Measurements from ENCODE around the gene IGFALS.

Gene IGFALS

DNA sequence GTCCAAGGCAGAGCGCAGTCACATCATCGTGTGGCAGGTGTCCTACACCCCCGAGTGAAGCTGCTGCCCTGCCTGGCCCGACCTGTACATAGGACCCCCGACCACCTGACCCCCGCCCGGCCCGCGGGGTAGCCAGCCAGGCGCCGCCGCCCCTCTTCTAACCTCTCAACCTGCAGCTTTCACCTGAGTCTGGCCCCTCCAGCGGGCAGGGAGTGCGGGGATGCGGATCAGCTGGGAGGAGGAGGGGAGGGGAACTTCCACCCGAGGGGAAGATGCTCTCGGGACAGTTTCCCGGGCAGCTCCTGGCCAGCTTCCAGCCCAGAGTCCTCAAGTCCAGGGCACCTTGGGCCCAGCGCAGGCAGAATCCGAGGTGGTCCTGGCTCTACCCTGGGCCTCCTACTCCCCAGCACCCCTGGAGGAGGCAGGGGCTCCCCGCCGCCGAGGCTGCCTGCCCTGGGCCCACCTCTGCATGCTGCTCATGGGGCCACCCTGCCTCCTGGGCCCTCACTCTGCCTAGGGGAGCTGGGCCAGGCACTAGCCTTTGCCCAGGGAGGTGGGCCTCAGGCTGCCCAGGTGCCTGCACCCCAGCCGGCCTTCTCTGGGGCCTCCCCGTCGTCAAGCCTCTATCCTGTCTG is 24.6 kb downstream of the IGFALS start:
- TF ChIP-seq POLR2A (IDR thresholded peaks at IDR 0.05; ENCODE audit: extremely low read depth, insufficient read length) (no peak), MYC (IDR thresholded peaks at IDR 0.05; ENCODE audit: low read depth, low read length) (no peak)
- TF ChIP-seq, protein P1, sequence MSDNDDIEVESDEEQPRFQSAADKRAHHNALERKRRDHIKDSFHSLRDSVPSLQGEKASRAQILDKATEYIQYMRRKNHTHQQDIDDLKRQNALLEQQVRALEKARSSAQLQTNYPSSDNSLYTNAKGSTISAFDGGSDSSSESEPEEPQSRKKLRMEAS (IDR thresholded peaks at IDR 0.05; ENCODE audit: low read depth, low read length), result no peak
- TF ChIP-seq, protein P2, sequence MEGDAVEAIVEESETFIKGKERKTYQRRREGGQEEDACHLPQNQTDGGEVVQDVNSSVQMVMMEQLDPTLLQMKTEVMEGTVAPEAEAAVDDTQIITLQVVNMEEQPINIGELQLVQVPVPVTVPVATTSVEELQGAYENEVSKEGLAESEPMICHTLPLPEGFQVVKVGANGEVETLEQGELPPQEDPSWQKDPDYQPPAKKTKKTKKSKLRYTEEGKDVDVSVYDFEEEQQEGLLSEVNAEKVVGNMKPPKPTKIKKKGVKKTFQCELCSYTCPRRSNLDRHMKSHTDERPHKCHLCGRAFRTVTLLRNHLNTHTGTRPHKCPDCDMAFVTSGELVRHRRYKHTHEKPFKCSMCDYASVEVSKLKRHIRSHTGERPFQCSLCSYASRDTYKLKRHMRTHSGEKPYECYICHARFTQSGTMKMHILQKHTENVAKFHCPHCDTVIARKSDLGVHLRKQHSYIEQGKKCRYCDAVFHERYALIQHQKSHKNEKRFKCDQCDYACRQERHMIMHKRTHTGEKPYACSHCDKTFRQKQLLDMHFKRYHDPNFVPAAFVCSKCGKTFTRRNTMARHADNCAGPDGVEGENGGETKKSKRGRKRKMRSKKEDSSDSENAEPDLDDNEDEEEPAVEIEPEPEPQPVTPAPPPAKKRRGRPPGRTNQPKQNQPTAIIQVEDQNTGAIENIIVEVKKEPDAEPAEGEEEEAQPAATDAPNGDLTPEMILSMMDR (IDR thresholded peaks at IDR 0.05; ENCODE audit: low read depth, low read length), result no peak
- no peak for DNase-seq (ENCODE audit: low read depth)
- no peak overlapping the region for H3K4me3 ChIP-seq (ENCODE audit: low read depth, low read length)

DNA sequence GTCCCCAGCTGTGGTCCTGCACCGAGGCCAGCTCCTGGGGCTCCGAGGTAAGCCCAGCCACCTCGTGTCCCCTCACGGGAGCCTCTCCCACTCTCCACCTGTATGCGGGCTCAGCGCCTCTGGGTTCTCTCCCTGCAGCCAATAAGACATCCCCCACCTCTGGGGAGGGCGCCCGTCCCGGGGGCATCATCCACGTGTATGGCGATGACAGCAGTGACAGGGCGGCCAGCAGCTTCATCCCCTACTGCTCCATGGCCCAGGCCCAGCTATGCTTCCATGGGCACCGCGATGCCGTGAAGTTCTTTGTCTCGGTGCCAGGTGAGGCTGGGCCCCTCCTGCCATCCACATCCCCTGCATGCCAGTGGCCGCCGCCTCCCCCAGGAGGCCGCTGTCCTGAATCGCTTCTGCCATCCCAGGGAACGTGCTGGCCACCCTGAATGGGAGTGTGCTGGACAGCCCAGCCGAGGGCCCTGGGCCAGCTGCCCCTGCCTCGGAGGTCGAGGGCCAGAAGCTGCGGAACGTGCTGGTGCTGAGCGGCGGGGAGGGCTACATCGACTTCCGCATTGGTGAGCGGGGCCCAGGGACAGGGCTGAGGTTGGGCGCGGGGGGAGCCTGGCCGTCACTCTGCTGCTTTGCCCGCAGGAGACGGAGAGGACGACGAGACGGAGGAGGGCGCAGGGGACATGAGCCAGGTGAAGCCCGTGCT is 25.3 kb downstream of the IGFALS start:
- no peak for TF ChIP-seq POLR2A (IDR thresholded peaks at IDR 0.05; ENCODE audit: extremely low read depth, insufficient read length)
- TF ChIP-seq, protein P2 (IDR thresholded peaks at IDR 0.05; ENCODE audit: low read depth, low read length), result no peak
- TF ChIP-seq MYC (IDR thresholded peaks at IDR 0.05; ENCODE audit: low read depth, low read length), result no peak
- TF ChIP-seq, protein P1 (IDR thresholded peaks at IDR 0.05; ENCODE audit: low read depth, low read length), result no peak
- no peak for DNase-seq (ENCODE audit: low read depth)

DNA sequence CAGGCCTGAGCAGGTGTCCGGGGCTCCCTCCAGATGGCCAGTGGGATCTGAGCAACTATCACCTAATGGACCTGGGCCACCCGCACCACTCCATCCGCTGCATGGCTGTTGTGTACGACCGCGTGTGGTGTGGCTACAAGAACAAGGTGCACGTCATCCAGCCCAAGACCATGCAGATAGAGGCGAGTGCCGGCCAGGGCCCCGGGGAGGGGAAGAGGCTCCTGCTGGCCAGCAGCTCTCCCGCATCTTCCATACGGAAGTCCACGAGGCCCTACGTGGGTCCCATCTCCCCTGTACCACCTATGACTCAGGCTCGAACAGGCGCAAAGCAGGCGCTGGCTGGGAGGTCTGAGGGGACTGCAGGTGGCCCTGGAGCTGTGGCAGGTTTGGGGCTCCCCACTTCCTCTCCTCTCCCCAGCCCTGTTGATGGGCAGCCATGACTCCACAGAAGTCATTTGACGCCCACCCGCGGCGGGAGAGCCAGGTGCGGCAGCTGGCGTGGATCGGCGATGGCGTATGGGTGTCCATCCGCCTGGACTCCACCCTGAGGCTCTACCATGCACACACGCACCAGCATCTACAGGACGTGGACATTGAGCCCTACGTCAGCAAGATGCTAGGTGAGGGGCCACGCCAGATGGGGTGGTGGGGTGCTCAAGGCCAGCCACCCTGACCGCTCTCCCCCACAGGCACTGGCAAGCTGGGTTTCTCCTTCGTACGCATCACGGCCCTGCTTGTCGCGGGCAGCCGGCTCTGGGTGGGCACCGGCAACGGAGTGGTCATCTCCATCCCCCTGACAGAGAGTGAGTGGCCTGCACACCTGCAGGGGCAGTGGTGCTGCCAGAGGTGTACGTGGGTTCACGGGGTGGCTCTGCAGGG is 26.1 kb downstream of the IGFALS start:
- DNase-seq (ENCODE audit: low read depth), result no peak
- TF ChIP-seq MYC (IDR thresholded peaks at IDR 0.05; ENCODE audit: low read depth, low read length) (no peak), POLR2A (IDR thresholded peaks at IDR 0.05; ENCODE audit: extremely low read depth, insufficient read length) (no peak)
- TF ChIP-seq, protein P2 (IDR thresholded peaks at IDR 0.05; ENCODE audit: low read depth, low read length), result no peak
- TF ChIP-seq, protein P1 (IDR thresholded peaks at IDR 0.05; ENCODE audit: low read depth, low read length), result no peak
- H3K4me3 ChIP-seq (ENCODE audit: low read depth, low read length), result no peak overlapping the region

More for the DNA sequence above, 25.3 kb downstream of the IGFALS start:
- no peak overlapping the region for H3K4me3 ChIP-seq (ENCODE audit: low read depth, low read length)

DNA sequence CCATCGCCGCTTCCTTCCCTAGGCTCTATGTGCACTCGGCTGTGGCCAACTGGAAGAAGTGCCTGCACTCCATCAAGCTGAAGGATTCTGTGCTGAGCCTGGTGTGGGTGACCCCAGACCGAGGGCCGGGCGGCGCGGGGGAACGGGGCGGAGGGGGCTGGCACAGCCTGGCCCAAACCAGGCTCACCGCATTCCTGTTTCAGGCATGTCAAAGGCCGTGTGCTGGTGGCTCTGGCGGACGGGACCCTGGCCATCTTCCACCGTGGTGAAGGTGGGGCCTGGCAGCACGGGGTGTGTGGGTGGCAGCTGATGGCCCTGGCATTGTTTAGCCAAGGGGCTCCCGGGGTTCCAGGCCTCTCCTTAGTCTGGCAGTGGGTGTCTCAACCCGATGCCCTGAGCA is 26.8 kb downstream of the IGFALS start:
- no peak overlapping the region for H3K4me3 ChIP-seq (ENCODE audit: low read depth, low read length)
- no peak for DNase-seq (ENCODE audit: low read depth)
- no peak for TF ChIP-seq MYC (IDR thresholded peaks at IDR 0.05; ENCODE audit: low read depth, low read length)
- TF ChIP-seq, protein P2 (IDR thresholded peaks at IDR 0.05; ENCODE audit: low read depth, low read length), result no peak
- TF ChIP-seq POLR2A (IDR thresholded peaks at IDR 0.05; ENCODE audit: extremely low read depth, insufficient read length), result no peak
- TF ChIP-seq, protein P1 (IDR thresholded peaks at IDR 0.05; ENCODE audit: low read depth, low read length), result no peak

DNA sequence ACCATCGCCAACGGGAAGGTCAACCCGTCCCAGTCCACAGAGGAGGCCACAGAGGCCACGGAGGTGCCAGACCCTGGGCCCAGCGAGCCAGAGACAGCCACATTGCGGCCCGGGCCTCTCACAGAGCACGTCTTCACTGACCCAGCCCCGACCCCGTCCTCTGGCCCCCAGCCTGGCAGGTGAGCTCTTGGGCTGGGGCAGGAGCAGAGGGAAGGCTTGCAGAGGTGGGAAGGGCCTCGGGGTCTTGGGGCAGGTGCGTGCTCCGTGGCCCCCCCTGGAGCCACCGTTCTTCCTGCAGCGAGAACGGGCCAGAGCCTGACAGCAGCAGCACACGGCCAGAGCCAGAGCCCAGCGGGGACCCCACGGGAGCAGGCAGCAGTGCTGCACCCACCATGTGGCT is 27.3 kb downstream of the IGFALS start:
- H3K4me3 ChIP-seq (ENCODE audit: low read depth, low read length), result no peak overlapping the region
- TF ChIP-seq, protein P2 (IDR thresholded peaks at IDR 0.05; ENCODE audit: low read depth, low read length), result no peak
- no peak for TF ChIP-seq POLR2A (IDR thresholded peaks at IDR 0.05; ENCODE audit: extremely low read depth, insufficient read length)
- no peak for TF ChIP-seq MYC (IDR thresholded peaks at IDR 0.05; ENCODE audit: low read depth, low read length)
- TF ChIP-seq, protein P1 (IDR thresholded peaks at IDR 0.05; ENCODE audit: low read depth, low read length), result no peak
- DNase-seq (ENCODE audit: low read depth), result no peak

Measured in NB4 (cell line).